T-helper 2 cell treated with Interferon-gamma antibody and Interleukin-4, amounts not matched to agents 5 μg/mL and 100 μg/mL, for 36 hours (primary cell): ENCODE measurements around the gene PTGER2.

Experiments
- DNase-seq: peaks from one replicate; pipeline ENCODE4 v3.0.0; 2021; ENCODE audit warnings: low spot score
- H3K27ac Mint-ChIP-seq: one replicate; pipeline ENCODE4 v1.8.0; 2021; ENCODE audit warnings: mild to moderate bottlenecking, mixed read lengths
- H3K27me3 Mint-ChIP-seq: one replicate; pipeline ENCODE4 v1.8.0; 2021; ENCODE audit warnings: low read depth, mixed read lengths
- H3K36me3 Mint-ChIP-seq: one replicate; pipeline ENCODE4 v1.8.0; 2021; ENCODE audit warnings: low read depth, mixed read lengths
- H3K4me1 Mint-ChIP-seq: one replicate; pipeline ENCODE4 v1.8.0; 2021; ENCODE audit warnings: low read depth, mixed read lengths
- H3K4me3 Mint-ChIP-seq: one replicate; pipeline ENCODE4 v1.8.0; 2022; ENCODE audit warnings: mild to moderate bottlenecking, moderate library complexity, mixed read lengths
- H3K9me3 Mint-ChIP-seq: one replicate; pipeline ENCODE4 v1.8.0; 2021; ENCODE audit warnings: mixed read lengths

Gene PTGER2, protein sequence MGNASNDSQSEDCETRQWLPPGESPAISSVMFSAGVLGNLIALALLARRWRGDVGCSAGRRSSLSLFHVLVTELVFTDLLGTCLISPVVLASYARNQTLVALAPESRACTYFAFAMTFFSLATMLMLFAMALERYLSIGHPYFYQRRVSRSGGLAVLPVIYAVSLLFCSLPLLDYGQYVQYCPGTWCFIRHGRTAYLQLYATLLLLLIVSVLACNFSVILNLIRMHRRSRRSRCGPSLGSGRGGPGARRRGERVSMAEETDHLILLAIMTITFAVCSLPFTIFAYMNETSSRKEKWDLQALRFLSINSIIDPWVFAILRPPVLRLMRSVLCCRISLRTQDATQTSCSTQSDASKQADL

DNA sequence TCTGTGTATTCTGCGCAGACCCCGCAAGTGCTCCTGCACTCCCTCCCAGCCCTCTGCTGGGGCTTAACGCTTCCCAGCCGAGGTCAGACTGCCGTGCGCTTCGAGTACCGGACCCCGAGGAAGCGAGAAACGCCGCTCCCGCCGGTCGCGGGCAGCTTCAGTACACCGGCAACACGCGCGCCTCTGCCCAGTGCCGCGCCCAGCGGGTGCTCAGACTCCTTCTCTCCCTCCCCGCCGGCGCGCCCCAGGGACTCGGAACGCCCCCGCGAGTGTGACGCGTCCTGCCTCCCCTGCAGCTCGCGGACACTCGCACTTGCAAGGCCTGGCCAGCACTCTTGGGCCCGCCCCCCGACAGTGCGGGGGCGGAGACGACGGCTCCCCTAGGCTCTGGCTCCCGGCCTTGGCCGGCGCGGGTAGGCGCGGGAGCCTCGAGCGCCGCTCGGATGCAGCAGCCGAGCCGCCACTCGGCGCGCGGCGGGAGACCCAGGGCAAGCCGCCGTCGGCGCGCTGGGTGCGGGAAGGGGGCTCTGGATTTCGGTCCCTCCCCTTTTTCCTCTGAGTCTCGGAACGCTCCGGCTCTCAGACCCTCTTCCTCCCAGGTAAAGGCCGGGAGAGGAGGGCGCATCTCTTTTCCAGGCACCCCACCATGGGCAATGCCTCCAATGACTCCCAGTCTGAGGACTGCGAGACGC lies at the start of gene PTGER2:
Gene PTGER2, plus strand, starts transcription at position 410 of the 692 bp plus-strand sequence. Its CDS starts 237 bp downstream, at position 647.
- H3K4me1 Mint-ChIP-seq: peaks cover 47% of the 10 kb centered on the region
- H3K27me3 Mint-ChIP-seq: no peaks in the 10 kb centered on the region
- peak within 1 kb of the TSS; percentile 98 for H3K4me3 Mint-ChIP-seq
- peak within 1 kb of the TSS; percentile 94 for H3K27ac Mint-ChIP-seq
- no peaks in the 10 kb centered on the region for H3K9me3 Mint-ChIP-seq
- H3K36me3 Mint-ChIP-seq: peaks cover 85% of the 10 kb centered on the region
- peak; percentile 95 for DNase-seq

DNA sequence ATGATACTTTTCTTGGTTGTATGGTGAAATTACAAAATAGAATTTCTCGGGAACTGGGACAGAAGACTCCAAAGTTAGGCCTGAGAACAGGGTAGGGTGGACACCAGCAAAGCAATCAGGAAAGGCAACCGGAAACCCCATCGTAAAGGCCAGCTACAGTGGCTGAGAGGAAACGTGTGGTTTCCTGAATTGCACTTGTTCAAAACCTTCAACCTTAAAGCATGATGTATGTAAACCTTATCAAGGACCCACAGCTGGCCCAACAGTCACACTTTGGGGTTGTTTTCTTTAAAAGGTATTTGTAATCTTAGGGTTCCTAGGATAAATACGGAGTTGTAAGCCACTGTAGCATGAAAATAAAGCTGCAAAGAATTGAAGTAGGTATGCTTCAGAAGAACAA lies 48.9 kb upstream of the PTGER2 start:
- peak overlapping the region; percentile 7 for H3K27ac Mint-ChIP-seq
- H3K4me1 Mint-ChIP-seq: peaks cover 42% of the 10 kb centered on the region
- H3K36me3 Mint-ChIP-seq: peaks cover 16% of the 10 kb centered on the region
- no peaks in the 10 kb centered on the region for H3K9me3 Mint-ChIP-seq
- DNase-seq: no peak
- H3K27me3 Mint-ChIP-seq: peaks cover 39% of the 10 kb centered on the region
- H3K4me3 Mint-ChIP-seq: peak overlapping the region; percentile 21

DNA sequence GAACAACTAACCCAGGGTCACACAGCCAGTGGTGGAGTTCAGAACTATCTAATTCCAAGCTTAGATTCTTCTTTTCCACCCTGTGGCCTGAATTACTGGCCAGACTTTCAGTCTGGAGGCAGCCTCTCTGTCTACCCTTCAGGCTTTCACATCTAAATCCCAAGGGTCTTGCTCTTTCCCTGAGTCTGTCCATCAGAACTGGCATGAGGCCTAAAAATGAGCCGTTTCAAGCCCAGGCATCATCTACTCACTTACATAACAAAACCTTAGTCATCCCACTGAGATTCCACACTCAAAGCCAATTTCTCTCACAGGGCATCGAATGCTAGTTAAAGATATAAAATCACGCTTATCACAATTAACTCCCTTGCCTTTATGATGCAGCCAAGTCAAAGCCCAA lies 47.9 kb upstream of the PTGER2 start:
- Mint-ChIP-seq H3K9me3 (no peaks in the 10 kb centered on the region), H3K4me3 (peak overlapping the region; percentile 91), H3K4me1 (peaks cover 42% of the 10 kb centered on the region), H3K27me3 (peaks cover 46% of the 10 kb centered on the region), H3K36me3 (peaks cover 16% of the 10 kb centered on the region), H3K27ac (peak overlapping the region; percentile 23)
- DNase-seq: no peak

DNA sequence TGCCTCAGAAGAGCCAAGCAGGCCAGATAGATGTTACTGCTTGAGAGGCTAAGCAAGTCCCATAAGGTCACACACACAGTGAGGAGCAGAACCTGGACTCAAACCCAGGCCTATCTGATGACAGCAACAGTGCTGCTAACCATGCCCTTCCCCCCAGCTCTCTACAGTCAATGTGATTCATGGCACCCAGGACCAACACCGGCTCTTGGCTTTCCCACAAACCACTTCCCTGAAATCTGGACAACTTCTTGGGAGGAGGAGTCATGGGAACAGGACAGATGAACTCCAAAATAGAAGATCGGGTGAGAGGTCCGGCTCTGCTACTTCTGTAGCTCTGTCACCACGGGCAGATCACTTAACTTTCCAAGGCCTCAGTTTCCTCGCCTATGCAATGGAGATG lies 47.3 kb upstream of the PTGER2 start:
- H3K4me3 Mint-ChIP-seq: peak overlapping the region; percentile 91
- DNase-seq: no peak
- no peaks in the 10 kb centered on the region for H3K9me3 Mint-ChIP-seq
- H3K4me1 Mint-ChIP-seq: peaks cover 42% of the 10 kb centered on the region
- H3K27ac Mint-ChIP-seq: no peak overlapping the region
- H3K27me3 Mint-ChIP-seq: peaks cover 50% of the 10 kb centered on the region
- H3K36me3 Mint-ChIP-seq: peaks cover 16% of the 10 kb centered on the region

DNA sequence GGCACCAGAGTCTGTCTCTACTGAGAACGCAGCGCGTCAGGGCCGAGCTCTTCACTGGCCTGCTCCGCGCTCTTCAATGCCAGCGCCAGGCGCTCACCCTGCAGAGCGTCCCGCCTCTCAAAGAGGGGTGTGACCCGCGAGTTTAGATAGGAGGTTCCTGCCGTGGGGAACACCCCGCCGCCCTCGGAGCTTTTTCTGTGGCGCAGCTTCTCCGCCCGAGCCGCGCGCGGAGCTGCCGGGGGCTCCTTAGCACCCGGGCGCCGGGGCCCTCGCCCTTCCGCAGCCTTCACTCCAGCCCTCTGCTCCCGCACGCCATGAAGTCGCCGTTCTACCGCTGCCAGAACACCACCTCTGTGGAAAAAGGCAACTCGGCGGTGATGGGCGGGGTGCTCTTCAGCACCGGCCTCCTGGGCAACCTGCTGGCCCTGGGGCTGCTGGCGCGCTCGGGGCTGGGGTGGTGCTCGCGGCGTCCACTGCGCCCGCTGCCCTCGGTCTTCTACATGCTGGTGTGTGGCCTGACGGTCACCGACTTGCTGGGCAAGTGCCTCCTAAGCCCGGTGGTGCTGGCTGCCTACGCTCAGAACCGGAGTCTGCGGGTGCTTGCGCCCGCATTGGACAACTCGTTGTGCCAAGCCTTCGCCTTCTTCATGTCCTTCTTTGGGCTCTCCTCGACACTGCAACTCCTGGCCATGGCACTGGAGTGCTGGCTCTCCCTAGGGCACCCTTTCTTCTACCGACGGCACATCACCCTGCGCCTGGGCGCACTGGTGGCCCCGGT lies 46.4 kb upstream of the PTGER2 start, which contains the start of gene PTGDR:
Gene PTGDR, plus strand, starts transcription at position 198 of the 778 bp plus-strand sequence. Its CDS starts 117 bp downstream, at position 315.
- Mint-ChIP-seq H3K36me3 (peaks cover 16% of the 10 kb centered on the region), H3K27ac (no peak within 1 kb of the TSS), H3K27me3 (peaks cover 57% of the 10 kb centered on the region), H3K4me1 (peaks cover 44% of the 10 kb centered on the region), H3K4me3 (peak within 1 kb of the TSS; percentile 91), H3K9me3 (no peaks in the 10 kb centered on the region)
- DNase-seq: peak; percentile 25

DNA sequence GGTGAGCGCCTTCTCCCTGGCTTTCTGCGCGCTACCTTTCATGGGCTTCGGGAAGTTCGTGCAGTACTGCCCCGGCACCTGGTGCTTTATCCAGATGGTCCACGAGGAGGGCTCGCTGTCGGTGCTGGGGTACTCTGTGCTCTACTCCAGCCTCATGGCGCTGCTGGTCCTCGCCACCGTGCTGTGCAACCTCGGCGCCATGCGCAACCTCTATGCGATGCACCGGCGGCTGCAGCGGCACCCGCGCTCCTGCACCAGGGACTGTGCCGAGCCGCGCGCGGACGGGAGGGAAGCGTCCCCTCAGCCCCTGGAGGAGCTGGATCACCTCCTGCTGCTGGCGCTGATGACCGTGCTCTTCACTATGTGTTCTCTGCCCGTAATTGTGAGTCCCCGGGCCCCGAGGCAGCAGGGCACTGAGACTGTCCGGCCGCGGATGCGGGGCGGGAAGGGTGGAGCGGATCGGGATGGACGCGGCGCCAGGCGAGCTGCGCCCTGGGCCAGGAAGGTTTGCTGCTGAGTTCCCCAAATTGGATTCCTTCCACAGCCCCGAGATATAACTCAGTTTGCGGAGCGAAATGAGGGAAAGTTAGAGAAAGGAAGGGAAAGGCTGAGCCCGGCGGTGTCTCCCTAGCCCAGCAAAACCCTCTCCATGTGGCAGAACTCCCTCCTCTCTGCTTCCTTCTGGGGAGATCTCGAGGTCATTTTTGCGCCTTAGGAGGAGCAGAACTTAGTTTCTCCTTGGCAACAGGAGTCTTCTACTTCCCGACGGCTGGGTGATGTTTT lies 45.6 kb upstream of the PTGER2 start:
- Mint-ChIP-seq H3K9me3 (no peaks in the 10 kb centered on the region), H3K4me3 (peak overlapping the region; percentile 91), H3K36me3 (peaks cover 16% of the 10 kb centered on the region), H3K4me1 (peaks cover 44% of the 10 kb centered on the region), H3K27ac (no peak overlapping the region), H3K27me3 (peaks cover 61% of the 10 kb centered on the region)
- no peak for DNase-seq

DNA sequence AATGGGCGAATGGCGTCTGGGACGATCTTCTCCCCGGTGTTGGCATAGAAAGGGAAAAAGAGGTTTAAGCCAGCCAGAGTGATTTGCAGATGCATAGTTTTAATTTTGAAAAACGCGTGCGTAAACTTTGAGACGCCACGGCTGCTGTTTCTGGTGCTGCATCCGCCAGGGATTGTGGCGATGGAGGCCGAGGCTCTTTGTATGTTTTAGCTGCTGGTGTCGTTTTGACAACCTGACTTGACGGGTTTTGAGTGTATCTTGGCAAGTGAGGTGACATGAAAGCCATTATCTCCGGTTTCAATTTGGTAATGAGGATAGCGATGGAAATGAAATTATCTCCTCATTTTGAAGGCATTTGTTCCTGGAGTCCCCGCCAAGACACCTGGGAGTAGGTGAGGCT lies 45.0 kb upstream of the PTGER2 start:
- Mint-ChIP-seq H3K4me1 (peaks cover 45% of the 10 kb centered on the region), H3K27me3 (peaks cover 66% of the 10 kb centered on the region), H3K4me3 (peak overlapping the region; percentile 91), H3K9me3 (no peaks in the 10 kb centered on the region), H3K27ac (no peak overlapping the region), H3K36me3 (peaks cover 16% of the 10 kb centered on the region)
- no peak for DNase-seq

DNA sequence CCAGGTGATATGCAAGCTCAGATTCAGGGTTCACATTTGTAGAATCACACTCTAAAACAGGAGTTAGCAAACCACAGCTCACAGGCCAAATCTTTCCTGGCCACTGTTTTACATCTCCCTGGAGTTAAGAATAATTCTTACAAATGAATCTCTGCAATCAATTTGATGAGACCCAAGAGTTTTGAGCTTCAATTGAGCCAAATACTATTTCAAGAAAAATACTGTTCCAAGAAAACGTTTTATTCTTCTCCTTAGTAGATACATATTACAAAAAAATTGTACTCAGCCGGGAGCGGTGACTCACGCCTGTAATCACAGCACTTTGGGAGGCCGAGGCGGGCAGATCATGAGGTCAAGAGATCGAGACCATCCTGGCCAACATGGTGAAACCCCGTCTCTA lies 44.1 kb upstream of the PTGER2 start:
- H3K4me3 Mint-ChIP-seq: no peak overlapping the region
- no peak overlapping the region for H3K27ac Mint-ChIP-seq
- H3K4me1 Mint-ChIP-seq: peaks cover 47% of the 10 kb centered on the region

DNA sequence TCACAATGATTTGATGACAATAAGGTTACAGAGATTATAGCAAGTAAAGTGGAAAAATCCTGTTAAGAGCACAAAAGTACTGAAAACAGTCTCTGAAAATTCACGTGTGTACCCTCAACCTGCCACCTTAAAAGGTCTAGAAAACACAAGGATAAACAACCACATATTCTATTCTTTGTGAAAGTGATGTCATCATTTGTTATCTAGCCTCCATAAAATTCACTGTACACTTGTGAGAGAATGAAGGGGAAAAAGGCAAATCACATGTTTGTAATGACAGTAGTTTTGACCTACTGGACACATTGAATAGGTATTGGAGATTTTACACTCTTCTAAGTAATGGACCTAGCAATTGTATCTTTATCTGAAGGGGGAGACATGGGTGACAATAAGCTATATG lies 42.6 kb upstream of the PTGER2 start:
- Mint-ChIP-seq H3K27ac (no peak overlapping the region), H3K4me1 (peaks cover 39% of the 10 kb centered on the region), H3K27me3 (peaks cover 71% of the 10 kb centered on the region), H3K36me3 (peaks cover 13% of the 10 kb centered on the region), H3K4me3 (no peak overlapping the region), H3K9me3 (no peaks in the 10 kb centered on the region)
- no peak for DNase-seq

More for the DNA sequence above, 44.1 kb upstream of the PTGER2 start:
- peaks cover 16% of the 10 kb centered on the region for H3K36me3 Mint-ChIP-seq
- no peak for DNase-seq
- no peaks in the 10 kb centered on the region for H3K9me3 Mint-ChIP-seq
- peaks cover 70% of the 10 kb centered on the region for H3K27me3 Mint-ChIP-seq

DNA sequence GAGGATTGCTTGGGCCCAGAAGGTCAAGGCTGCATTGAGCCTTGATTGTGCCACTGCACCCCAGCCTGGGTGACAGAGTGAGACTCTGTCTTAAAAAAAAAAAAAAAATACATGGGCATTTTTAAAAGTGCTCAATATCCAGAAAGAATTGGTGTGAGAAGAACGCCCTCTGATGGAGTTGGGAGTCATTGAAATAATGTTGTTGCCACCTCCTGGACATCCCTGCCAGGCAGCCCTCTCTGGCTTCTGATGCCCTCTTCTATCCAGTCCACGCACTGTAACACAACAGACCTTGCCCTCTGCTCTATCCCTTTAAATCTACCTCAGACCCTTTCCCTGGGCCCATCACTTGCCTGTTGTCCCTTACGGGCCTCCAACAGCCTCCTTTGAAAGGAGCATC lies 41.7 kb upstream of the PTGER2 start:
- Mint-ChIP-seq H3K27ac (no peak overlapping the region), H3K4me1 (peaks cover 33% of the 10 kb centered on the region), H3K9me3 (no peaks in the 10 kb centered on the region), H3K4me3 (no peak overlapping the region), H3K36me3 (peaks cover 10% of the 10 kb centered on the region), H3K27me3 (peaks cover 62% of the 10 kb centered on the region)
- DNase-seq: no peak

DNA sequence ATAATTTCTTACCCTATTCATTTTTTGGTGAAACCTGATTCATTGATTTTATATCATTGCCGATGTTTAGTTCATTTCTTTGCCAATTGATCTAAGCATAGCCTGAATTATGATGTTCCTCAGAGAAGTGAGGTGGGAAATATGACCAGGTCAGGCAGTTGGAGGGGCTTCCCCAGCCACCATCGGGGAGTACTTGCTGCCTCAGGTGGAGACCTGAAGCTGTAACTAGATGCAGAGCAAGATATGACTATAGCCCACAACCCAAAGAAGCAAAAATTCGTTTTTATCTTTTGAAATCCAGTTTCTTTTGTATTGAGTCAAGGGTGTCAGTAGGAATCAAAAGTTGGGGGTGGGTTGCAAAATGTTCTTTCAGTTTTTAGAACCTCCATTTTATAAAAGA lies 38.7 kb upstream of the PTGER2 start:
- Mint-ChIP-seq H3K4me1 (peaks cover 33% of the 10 kb centered on the region), H3K27ac (no peak overlapping the region), H3K9me3 (peaks cover 9% of the 10 kb centered on the region), H3K36me3 (peaks cover 6% of the 10 kb centered on the region), H3K4me3 (no peak overlapping the region), H3K27me3 (peaks cover 37% of the 10 kb centered on the region)
- DNase-seq: no peak

DNA sequence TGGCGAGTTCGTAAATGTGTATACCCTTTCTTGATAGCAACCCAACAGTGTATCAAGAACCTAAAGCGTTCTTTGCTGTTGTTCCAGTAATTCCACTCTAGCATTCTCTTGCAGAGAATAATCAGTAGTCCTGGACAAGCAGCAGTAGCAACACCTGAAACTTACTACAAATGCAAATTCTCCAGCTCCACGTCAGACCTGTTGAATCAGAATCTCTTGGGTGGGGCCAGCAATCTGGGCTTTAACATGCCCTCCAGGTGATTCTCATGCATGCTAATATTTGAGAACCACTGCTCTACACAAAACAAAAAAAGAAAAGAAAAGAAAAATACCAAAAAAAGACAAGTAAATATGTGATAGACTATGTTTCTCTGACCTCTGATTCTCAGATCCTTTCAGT lies 36.6 kb upstream of the PTGER2 start:
- DNase-seq: no peak
- Mint-ChIP-seq H3K9me3 (peaks cover 15% of the 10 kb centered on the region), H3K4me1 (peaks cover 47% of the 10 kb centered on the region), H3K36me3 (peaks cover 9% of the 10 kb centered on the region), H3K4me3 (no peak overlapping the region), H3K27ac (no peak overlapping the region), H3K27me3 (peaks cover 18% of the 10 kb centered on the region)

DNA sequence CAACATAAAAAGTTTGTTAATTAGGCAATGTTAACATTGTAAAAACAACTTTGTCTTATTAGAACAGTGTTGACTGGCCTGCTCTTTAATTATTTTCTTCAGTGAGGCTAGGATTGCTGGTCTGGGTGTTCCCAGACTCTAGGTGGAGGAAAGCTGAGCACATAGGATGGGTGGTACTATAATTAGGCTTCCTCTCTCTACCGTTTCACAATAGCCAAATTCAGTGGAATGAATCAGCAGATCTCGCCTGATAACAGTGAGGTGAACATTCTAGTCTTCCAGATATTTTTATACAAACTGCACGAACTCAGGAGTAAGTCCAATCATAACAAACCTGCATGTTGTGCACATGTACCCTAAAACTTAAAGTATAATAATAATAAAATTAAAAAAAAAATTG lies 34.7 kb upstream of the PTGER2 start:
- H3K36me3 Mint-ChIP-seq: peaks cover 15% of the 10 kb centered on the region
- peaks cover 18% of the 10 kb centered on the region for H3K9me3 Mint-ChIP-seq
- peaks cover 7% of the 10 kb centered on the region for H3K27me3 Mint-ChIP-seq
- peak overlapping the region; percentile 54 for H3K4me3 Mint-ChIP-seq
- peak overlapping the region; percentile 5 for H3K27ac Mint-ChIP-seq
- no peak for DNase-seq
- H3K4me1 Mint-ChIP-seq: peaks cover 48% of the 10 kb centered on the region
